ENCODE measurements around the gene RFC5.
"Not testable (repeated sequence)": the region's sequence is repeated elsewhere in the genome, so short reads cannot be mapped to it uniquely, and the experiment has no call there.

The RFC5 gene, protein sequence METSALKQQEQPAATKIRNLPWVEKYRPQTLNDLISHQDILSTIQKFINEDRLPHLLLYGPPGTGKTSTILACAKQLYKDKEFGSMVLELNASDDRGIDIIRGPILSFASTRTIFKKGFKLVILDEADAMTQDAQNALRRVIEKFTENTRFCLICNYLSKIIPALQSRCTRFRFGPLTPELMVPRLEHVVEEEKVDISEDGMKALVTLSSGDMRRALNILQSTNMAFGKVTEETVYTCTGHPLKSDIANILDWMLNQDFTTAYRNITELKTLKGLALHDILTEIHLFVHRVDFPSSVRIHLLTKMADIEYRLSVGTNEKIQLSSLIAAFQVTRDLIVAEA

GRCh38 chr12:118016424-118017264, at the start of gene RFC5:
RFC5 (plus strand) TSS chr12:118016703; CDS start chr12:118016828, 125 bp downstream.
- DNase-seq, result peak; percentile 99

GRCh38 chr12:117967043-117967442, 49.5 kb upstream of the RFC5 start:
- no peak for DNase-seq

- DNase-seq, result no peak
Measured at GRCh38 chr12:117967512-117967911, 49.0 kb upstream of the RFC5 start.

DNA sequence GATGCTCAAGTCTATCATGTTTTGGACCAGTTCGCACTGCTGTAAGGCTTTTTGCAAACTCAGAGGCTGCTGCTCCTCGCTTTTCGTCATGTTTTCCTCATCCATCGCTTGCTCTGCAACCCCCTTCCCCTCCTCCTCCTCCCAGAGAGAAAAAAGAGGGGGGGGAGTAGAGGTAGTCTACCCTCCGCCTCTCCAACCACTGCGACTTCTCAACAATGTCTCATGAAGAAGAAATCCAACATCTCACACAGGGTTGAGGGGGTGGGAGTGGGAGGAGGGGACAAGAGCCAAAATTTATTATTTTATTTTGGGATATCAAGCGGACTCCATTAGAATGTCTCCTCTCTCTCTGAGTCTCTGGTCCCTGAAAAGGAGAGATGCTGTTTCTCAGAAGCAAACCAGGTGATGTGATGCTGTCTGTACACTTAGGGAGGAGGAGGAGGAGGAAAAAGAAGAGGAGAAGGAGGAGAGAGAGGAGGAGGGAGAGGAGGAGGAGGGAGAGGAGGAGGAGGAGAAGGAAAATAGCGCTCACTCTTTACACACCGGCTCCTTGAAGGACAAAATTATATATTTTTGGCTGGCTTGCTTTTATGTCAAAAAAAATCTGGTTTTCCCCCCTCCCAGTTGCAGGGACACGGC, 48.2 kb upstream of the RFC5 start:
- DNase-seq, result no peak

DNA sequence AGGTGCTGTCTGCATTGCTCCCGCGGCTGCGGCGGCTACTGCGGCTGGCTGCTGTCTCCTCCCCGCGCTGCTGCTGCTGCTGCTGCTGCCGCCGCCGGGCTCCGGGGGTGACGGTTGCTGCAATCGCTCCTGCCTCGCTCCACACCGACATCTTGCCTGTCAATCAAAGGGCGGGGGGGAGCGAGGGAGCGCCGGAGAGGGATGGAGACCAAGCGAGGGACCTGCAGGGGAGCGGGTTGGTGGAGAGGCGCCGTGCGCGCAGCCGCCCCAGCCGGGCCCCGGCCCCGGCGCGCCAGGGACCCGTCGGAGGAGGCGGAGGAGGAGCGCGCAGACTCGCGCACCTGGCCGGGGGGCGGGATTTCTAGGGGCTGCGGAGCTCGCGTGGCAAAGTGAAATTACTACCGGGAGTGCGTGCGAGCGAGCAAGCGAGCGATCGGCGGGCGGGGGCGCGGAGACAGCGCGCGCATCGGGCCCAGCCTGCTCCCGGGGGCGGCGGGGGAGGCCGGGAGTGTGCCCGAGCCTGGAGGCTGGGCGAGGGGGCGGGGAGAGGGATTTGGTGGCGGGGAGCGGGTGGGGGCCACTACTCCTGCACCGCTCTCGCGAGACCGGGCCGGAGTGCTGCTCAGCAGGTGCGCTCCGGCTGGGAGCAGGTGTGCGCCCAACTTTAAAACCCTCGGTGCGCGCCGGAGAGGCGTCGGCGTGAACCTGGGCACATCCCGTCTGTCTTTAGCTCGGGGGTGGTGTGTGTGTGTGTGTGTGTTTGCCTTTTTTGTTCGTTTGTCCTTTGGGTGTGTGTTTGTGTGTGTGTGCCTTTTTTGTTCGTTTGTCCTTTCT, 47.5 kb upstream of the RFC5 start, which contains the start of gene KSR2:
TSS of gene KSR2 (minus strand) at position 165 of the 834 bp plus-strand sequence. CDS start 735 bp downstream, outside the sequence.
- peak; percentile 84 for DNase-seq

GRCh38 chr12:117970334-117970733, 46.2 kb upstream of the RFC5 start:
- no peak for DNase-seq

DNA sequence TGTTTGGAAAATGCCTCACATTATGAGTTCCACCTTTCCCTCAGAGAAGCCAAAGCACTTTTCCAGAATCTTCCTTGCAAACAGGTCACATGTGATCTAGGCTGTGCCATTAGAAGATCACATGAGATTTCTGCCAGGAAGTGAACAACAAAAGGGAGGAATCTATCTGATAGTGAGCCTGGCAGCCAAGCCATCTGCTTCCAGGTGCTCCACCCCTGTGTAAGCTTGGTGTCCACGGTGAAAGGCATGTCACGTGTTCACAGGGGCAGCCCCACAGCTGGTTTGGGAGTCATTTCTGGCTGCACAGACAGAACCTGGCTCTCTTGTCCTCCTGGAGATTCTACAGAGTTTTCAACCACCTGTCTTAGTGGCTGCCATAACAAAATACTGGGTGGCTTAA, 44.2 kb upstream of the RFC5 start:
- no peak for DNase-seq

DNA sequence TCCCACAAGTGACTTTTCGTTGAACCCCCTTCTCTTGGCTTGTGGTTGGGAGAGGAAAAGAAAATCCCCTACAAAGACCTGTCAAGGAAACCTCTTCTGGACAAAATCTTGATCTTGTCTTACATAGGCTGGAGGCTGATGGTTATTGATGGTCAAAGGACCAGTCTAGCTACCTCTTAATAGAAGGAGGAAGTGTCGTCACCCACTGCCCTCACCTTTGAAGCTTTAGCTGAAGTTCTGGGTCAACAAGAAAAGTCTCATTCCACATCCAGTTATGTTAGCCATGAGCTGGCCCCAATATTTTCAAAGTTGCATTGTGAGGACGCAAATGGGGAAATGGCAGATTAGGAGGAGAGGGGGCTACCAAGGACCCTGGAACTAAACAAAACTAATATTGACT, 41.5 kb upstream of the RFC5 start:
- no peak for DNase-seq

DNA sequence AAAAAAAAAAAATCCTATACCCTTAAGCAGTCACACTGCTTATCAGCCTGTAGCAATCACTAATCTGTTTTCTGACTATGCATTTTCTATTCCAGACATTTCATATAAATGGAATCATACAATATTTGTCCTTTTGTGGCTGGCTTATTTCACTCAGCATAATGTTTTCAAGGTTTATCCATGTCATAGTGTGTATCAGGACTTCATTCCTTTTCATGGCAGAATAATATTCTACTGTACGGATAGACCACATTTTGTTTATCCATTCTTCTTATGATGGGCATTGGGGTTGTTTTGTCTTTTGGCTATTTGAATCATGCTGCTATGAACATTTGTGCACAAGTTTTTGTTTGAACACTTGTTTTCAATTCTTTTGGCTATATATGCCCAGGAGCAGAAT, 39.1 kb upstream of the RFC5 start:
- DNase-seq, result no peak

GRCh38 chr12:117980616-117981015, 35.9 kb upstream of the RFC5 start:
- DNase-seq, result no peak

DNA sequence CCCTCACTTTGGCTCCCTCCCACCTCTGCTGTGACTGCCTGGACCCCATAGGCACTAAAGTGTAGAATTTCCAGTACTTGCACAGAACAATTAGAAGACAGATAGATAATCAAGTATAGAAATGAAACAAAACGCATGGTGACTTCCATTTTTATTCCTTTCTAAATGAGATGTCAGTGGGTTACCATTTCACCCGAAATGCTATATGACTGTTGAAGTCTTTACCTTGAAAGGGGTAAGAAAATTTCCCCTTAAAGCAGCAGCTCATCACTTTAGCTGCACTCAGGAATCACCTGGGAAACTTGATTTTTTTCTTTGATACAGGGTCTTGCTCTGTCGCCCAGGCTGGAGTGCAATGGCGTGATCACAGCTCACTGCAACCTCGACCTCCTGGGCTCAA, 35.2 kb upstream of the RFC5 start:
- no peak for DNase-seq

DNA sequence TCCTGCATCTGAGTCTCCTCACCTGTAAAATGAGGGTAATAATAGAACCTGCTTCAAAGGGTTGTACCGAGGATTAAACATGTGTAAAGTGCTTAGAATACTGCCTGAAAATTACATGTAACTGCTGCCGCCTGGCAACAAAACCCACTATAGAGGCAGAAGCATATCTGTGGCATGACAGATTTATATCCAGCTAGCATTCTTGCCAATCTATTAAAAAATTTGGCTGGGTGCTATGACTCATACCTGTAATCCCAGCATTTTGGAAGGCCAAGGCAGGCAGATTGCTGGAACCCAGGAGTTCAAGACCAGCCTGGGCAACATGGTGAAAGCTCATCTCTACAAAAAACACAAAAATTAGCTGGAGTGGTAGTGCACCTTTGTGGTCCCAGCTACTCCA, 31.3 kb upstream of the RFC5 start:
- DNase-seq, result no peak

GRCh38 chr12:117986705-117987469, 29.6 kb upstream of the RFC5 start:
- no peak for DNase-seq

- DNase-seq, result no peak
Measured at GRCh38 chr12:117994551-117995438, 21.7 kb upstream of the RFC5 start.

GRCh38 chr12:117998719-117999118, 17.8 kb upstream of the RFC5 start:
- no peak for DNase-seq

DNA sequence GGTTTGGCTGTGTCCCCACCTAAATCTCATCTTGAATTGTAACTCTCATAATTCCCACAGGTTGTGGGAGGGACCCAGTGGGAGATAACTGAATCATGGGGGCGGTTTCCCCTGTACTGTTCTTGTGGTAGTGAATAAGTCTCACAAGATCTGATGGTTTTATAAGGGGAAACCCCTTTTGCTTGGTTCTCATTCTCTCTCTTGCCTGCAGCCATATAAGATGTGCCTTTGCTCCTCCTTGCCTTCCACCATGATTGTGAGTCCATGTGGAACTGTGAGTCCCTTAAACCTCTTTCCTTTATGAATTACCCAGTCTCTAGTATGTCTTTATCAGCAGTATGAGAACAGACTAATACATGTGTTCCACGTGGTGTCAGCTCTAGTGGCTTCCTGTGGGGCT, 16.7 kb upstream of the RFC5 start:
- not testable (repeated sequence) for DNase-seq

DNA sequence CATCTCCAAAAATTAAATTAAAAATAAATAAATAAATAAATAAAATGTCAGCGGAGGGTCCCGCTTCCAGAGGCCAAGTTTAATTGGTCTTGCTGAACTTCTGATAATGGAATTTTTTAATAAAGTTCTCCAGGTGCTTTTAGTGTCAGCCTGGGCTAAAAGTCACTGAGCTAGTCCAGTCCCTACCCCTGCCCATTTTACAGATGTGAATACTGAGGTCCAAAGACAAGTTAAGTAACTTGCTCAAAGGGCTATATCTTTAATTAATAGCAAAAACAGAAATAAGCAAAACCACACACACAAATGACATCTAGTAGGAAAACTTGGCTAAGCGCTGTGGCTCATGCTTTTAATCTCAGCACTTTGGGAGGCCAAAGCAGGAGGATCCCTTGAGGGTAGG, 5.6 kb upstream of the RFC5 start:
- DNase-seq, result no peak

- no peak for DNase-seq
Measured at GRCh38 chr12:118011377-118011776, 5.1 kb upstream of the RFC5 start.

DNA sequence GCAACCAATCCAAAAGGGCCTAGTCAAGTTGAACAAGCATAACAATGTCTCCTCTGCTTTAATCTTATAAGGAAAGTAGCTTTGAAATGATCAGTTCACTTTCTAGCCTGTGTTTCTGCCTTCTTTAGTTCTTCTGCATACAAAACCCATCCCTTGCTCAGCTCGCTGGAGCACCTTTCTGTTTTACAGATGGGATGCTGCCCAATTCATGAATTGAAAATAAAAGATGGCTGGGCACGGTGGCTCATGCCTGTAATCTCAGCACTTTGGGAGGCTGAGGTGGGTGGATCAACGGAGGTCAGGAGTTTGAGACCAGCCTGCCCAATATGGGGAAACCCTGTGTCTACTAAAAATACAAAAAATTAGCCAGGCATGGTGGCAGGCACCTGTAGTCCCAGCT, 4.5 kb upstream of the RFC5 start:
- DNase-seq, result no peak

DNA sequence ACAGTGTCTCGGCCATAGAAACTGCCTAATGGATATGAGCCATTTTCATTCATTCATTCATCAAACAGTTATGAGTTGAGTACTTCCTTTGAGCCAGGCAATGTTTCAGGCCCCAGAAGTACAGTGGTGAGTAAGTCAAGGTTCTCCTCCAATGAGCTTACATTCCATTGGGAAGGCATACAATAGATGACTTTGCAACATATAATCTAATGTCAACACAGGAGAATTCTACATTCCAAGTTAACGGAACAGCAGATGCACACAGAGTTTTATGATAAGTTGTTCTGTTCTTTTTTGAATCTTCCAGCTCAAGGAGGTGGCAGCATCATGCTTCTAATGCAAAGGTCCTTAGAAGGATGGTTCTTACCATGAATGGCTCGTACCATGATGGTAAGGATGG, 3.2 kb upstream of the RFC5 start:
- no peak for DNase-seq

GRCh38 chr12:118015306-118015705, 1.2 kb upstream of the RFC5 start:
- DNase-seq, result no peak
